ENCODE data around the gene LMLN.

- TF ChIP-seq CTCF (IDR thresholded peaks at IDR 0.05; ENCODE audit: insufficient read depth, low read length, poor library complexity, severe bottlenecking): no peak
- no peak for TF ChIP-seq EZH2phosphoT487 (conservative IDR thresholded peaks at IDR 0.05; ENCODE audit: low read length)
These were observed 61.3 kb downstream of the LMLN start for GRCh38 chr3:198021320-198021719.

Data from SU-DHL-6 (cell line).